ENCODE measurements around the gene RASD2. TPM values are rescaled to one million over a fixed set of nuclear protein-coding genes. Genes with fewer than 3 reads are reported as not detected.

Gene RASD2
- total and polyA plus RNA-seq, 8 donors, result 0.28 to 1.4 (median 0.59) TPM

- H3K4me3 ChIP-seq, result no peak overlapping the region
- ATAC-seq (no peak), DNase-seq (no peak), FAIRE-seq (no peak)
- H3K36me3 ChIP-seq, result no peaks in the 10 kb centered on the region
- TF ChIP-seq CTCF (IDR thresholded peaks at IDR 0.05), result no peak
- intact Hi-C loops (cut with DNase I), result no loop called here
- H3K27ac ChIP-seq, result no peak overlapping the region
- H3K4me1 ChIP-seq, result no peaks in the 10 kb centered on the region
- no peaks in the 10 kb centered on the region for H3K9me3 ChIP-seq
- H3K27me3 ChIP-seq, result no peaks in the 10 kb centered on the region
- 63 to 70% methylated on average over 7 of the region's 7 CpGs for WGBS, 2 donors
Observed at GRCh38 chr22:35518811-35519210, 21.8 kb upstream of the RASD2 start.

- H3K4me1 ChIP-seq, result no peaks in the 10 kb centered on the region
- intact Hi-C loops (cut with DNase I), result no loop called here
- FAIRE-seq (no peak), ATAC-seq (no peak), DNase-seq (no peak)
- TF ChIP-seq CTCF (IDR thresholded peaks at IDR 0.05), result no peak
- 67 to 76% methylated on average over 9 of the region's 9 CpGs for WGBS, 2 donors
- H3K4me3 ChIP-seq, result no peak overlapping the region
- no peaks in the 10 kb centered on the region for H3K9me3 ChIP-seq
- H3K27ac ChIP-seq, result no peak overlapping the region
- H3K36me3 ChIP-seq, result no peaks in the 10 kb centered on the region
- no peaks in the 10 kb centered on the region for H3K27me3 ChIP-seq
Observed at GRCh38 chr22:35519306-35520000, 21.2 kb upstream of the RASD2 start.

- WGBS, 2 donors, result 56 to 63% methylated on average over 15 to 16 of the region's 16 CpGs
- Histone ChIP-seq H3K27ac (no peak overlapping the region), H3K36me3 (no peaks in the 10 kb centered on the region), H3K9me3 (no peaks in the 10 kb centered on the region), H3K4me1 (no peaks in the 10 kb centered on the region), H3K27me3 (no peaks in the 10 kb centered on the region), H3K4me3 (no peak overlapping the region)
- TF ChIP-seq CTCF (IDR thresholded peaks at IDR 0.05), result no peak
- FAIRE-seq (no peak), DNase-seq (no peak), ATAC-seq (no peak)
- intact Hi-C loops (cut with DNase I), result no loop called here
Observed at GRCh38 chr22:35521358-35522224, 19.0 kb upstream of the RASD2 start.

GRCh38 chr22:35522225-35523149 lies 18.1 kb upstream of the RASD2 start:
- no peaks in the 10 kb centered on the region for H3K27me3 ChIP-seq
- H3K9me3 ChIP-seq, result no peaks in the 10 kb centered on the region
- H3K4me3 ChIP-seq, result no peak overlapping the region
- no peak for ATAC-seq
- 59 to 69% methylated on average over 12 of the region's 12 CpGs for WGBS, 2 donors
- no peak for TF ChIP-seq CTCF (IDR thresholded peaks at IDR 0.05)
- H3K36me3 ChIP-seq, result no peaks in the 10 kb centered on the region
- H3K4me1 ChIP-seq, result no peaks in the 10 kb centered on the region
- no peak for FAIRE-seq
- intact Hi-C loops (cut with DNase I), result no loop called here
- DNase-seq, result no peak
- H3K27ac ChIP-seq, result no peak overlapping the region

All from pancreas (tissue), 10 donors.